ENCODE results near the gene PARD3.

DNA sequence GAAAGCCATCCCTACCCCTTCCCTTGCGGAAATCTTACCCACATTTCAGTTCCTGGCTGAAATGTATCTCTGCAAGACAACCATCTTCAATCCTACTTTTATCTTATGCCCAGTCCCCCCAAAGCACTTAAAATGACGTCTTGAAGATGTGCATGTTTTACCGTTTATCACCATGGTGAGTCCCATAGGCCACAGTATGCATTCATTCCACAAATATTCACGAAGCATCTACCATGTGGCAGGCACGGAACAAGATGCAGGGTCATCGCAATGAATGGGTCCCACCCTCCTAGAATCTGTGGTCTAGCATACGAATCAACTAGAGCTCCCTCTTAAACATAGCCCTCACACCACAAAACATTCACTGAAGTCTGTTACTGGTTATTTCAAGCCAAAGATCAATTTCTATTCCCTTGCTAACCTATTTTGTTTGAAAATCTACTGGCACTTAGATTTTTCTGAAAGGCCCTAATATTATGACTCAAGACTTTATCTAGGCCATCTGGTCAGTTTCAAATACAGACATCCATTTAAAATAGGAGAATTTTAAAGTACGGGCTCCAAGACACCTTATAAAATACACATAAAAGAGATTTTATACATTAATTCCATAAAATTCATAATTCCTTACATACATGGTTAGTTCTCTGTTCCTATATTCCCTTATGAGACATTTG, 99.4 kb downstream of the PARD3 start:
- TF ChIP-seq, protein P1, sequence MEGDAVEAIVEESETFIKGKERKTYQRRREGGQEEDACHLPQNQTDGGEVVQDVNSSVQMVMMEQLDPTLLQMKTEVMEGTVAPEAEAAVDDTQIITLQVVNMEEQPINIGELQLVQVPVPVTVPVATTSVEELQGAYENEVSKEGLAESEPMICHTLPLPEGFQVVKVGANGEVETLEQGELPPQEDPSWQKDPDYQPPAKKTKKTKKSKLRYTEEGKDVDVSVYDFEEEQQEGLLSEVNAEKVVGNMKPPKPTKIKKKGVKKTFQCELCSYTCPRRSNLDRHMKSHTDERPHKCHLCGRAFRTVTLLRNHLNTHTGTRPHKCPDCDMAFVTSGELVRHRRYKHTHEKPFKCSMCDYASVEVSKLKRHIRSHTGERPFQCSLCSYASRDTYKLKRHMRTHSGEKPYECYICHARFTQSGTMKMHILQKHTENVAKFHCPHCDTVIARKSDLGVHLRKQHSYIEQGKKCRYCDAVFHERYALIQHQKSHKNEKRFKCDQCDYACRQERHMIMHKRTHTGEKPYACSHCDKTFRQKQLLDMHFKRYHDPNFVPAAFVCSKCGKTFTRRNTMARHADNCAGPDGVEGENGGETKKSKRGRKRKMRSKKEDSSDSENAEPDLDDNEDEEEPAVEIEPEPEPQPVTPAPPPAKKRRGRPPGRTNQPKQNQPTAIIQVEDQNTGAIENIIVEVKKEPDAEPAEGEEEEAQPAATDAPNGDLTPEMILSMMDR (IDR thresholded peaks at IDR 0.05) = no peak
- TF ChIP-seq POLR2A (IDR thresholded peaks at IDR 0.05; ENCODE audit: low read depth) (no peak), POLR2AphosphoS5 (IDR thresholded peaks at IDR 0.05) (no peak)
